ENCODE data around the gene ASAP3. TPM values are rescaled to one million over a fixed set of nuclear protein-coding genes. Genes with fewer than 3 reads are reported as not detected.
A peak's percentile ranks its signal among the peaks of the same experiment; 100 is the strongest.

ASAP3 gene
- total RNA-seq, 2 donors from 2014 or later: 0.51 to 1.0 TPM

DNA sequence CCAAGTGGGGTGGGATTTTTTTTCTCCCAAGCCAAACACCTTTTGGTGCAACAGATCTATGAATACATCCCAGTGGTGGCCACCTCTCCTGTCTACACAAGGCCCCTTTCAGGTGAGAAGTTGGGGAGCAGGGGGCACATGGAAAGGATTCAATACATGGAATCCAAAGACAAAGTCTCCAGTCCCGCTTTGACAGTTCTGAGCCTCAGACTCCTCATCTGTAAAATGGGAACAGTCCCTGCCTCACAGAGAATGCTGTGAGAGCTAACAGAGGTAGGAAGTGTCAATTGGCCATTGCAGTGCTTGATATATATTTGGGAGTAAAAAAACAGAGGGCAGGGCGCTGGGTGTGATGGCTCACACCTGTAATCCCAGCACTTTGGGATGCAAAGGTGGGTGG is 87.6 kb downstream of the ASAP3 start:
- H3K4me1 Mint-ChIP-seq (ENCODE audit: low read depth): peaks cover 6% of the 10 kb centered on the region
- ATAC-seq (replicated peaks in 1 of 2) (no peak), DNase-seq (no peak)
- no peaks in the 10 kb centered on the region for H3K9me3 Mint-ChIP-seq
- no peak overlapping the region for H3K4me3 Mint-ChIP-seq
- H3K27me3 Mint-ChIP-seq (ENCODE audit: low read depth): no peaks in the 10 kb centered on the region
- no peak overlapping the region for H3K27ac Mint-ChIP-seq
- H3K36me3 Mint-ChIP-seq (ENCODE audit: insufficient read depth in 2 of 2): no peaks in the 10 kb centered on the region

DNA sequence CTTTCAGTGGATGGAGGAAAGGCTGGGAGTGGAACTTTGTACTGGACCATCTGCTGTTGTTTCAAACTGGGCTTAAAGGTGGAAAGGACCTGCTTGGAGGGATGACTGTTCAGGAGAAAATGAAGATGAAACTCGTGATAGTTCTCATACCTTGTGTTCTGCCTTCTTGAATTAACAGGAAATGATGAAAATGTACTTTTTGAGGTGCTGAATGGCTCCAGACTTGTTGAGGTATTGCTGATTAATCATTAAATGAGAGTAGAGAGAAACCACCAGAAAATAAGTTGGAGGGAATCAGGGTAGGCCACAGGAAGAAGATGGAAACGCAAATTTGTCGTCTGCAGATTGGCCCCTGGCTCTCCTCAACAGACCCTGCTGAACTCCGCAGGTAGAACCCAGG is 88.1 kb downstream of the ASAP3 start:
- Mint-ChIP-seq H3K27ac (peak overlapping the region; percentile 13), H3K4me1 (ENCODE audit: low read depth) (peaks cover 6% of the 10 kb centered on the region), H3K27me3 (ENCODE audit: low read depth) (no peaks in the 10 kb centered on the region), H3K9me3 (no peaks in the 10 kb centered on the region), H3K4me3 (no peak overlapping the region), H3K36me3 (ENCODE audit: insufficient read depth in 2 of 2) (no peaks in the 10 kb centered on the region)
- ATAC-seq (replicated peaks in 1 of 2) (no peak), DNase-seq (no peak)

DNA sequence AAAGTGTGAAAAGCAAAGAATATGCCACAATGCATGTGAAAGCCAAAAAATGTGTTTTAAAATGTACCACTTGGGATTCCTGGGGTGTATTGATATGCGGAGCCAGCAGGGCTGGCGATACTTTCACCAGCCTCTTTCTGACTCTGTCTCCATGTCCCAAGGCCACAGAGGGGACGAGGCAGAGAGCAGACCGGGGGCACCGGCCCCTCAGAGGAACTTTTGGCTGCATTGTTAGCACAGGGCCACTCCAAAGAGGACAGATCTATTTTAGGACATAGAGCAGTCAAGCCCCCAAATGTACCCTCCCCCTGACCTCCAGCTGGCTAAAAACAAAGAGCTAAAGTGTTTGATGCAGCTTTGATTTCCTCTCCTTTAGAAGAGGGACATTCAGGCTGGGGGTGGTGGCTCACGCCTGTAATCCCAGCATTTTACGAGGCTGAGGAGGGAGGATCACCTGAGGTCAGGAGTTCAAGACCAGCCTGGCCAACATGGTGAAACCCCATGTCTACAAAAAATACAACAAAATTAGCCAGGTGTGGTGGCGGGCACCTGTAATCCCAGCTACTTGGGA is 88.7 kb downstream of the ASAP3 start:
- no peaks in the 10 kb centered on the region for H3K9me3 Mint-ChIP-seq
- peaks cover 6% of the 10 kb centered on the region for H3K4me1 Mint-ChIP-seq (ENCODE audit: low read depth)
- H3K4me3 Mint-ChIP-seq: no peak overlapping the region
- no peaks in the 10 kb centered on the region for H3K27me3 Mint-ChIP-seq (ENCODE audit: low read depth)
- DNase-seq (no peak), ATAC-seq (replicated peaks in 1 of 2) (no peak)
- no peaks in the 10 kb centered on the region for H3K36me3 Mint-ChIP-seq (ENCODE audit: insufficient read depth in 2 of 2)
- no peak overlapping the region for H3K27ac Mint-ChIP-seq

DNA sequence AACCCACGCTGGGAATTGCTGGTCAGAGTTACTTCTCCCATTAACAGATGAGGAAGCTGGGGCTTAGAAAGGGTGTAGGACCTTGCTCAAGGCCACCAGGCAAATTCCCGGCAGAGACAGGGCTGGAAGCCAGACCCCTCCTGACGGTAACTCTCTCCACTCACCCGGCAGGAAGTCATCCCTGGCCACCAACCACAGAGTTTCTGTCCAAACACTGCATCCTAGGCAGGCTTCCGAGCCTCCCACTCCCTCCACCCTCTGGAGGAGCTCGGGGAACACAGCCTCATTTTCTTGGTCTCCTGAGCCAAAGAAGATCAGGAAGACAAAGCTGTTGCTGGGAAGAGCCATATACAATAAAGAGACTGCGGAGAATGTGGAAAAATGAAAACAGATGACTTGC is 89.3 kb downstream of the ASAP3 start:
- peaks cover 6% of the 10 kb centered on the region for H3K4me1 Mint-ChIP-seq (ENCODE audit: low read depth)
- no peak overlapping the region for H3K4me3 Mint-ChIP-seq

DNA sequence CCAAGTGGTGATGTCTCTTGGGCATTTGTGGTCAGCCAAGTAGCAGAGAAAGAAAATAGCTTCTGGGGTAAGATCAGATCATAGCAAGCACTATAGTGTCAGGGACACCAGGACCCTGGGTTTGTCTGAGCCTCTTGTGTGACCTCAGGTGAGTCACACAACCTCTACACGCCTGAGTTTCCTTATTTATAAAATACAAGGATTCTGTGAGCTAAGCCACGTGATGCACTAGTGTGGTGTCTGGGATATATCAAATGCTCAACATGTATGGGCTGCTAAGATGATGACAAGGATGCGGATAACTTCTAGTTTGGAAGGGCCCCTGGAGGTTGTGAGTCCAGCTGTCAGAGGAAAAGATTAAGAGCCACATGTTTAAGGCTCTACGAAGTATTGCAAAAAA is 89.8 kb downstream of the ASAP3 start:
- Mint-ChIP-seq H3K9me3 (no peaks in the 10 kb centered on the region), H3K27ac (no peak overlapping the region), H3K36me3 (ENCODE audit: insufficient read depth in 2 of 2) (no peaks in the 10 kb centered on the region), H3K4me1 (ENCODE audit: low read depth) (peaks cover 6% of the 10 kb centered on the region), H3K4me3 (no peak overlapping the region), H3K27me3 (ENCODE audit: low read depth) (no peaks in the 10 kb centered on the region)
- ATAC-seq (replicated peaks in 1 of 2) (no peak), DNase-seq (no peak)

More for the DNA sequence above, 89.3 kb downstream of the ASAP3 start:
- Mint-ChIP-seq H3K27ac (no peak overlapping the region), H3K9me3 (no peaks in the 10 kb centered on the region), H3K27me3 (ENCODE audit: low read depth) (no peaks in the 10 kb centered on the region), H3K36me3 (ENCODE audit: insufficient read depth in 2 of 2) (no peaks in the 10 kb centered on the region)
- DNase-seq: no peak
- no peak for ATAC-seq (replicated peaks in 1 of 2)

DNA sequence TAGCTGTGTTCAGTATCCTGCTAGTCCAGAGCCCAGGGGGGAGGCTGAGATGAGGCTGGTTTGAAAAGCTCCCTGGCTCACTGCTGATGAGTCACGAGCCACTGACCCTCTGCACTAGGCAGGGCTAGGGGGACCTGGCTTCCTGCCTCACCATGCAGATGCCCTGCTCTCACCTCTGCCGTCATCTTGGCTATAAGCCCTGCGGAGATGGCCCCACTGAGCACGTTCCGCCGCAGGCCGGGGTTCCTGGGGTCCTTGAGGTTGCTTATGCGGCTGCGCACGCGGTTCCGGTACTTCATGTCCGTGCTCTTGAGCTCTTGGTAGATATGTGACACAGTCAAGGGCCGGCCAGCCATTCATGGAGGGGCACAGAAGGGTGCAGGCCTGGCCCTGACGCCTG is 90.3 kb downstream of the ASAP3 start:
- ATAC-seq (replicated peaks in 1 of 2): no peak
- no peak overlapping the region for H3K27ac Mint-ChIP-seq
- H3K36me3 Mint-ChIP-seq (ENCODE audit: insufficient read depth in 2 of 2): no peaks in the 10 kb centered on the region
- no peaks in the 10 kb centered on the region for H3K27me3 Mint-ChIP-seq (ENCODE audit: low read depth)
- no peak overlapping the region for H3K4me3 Mint-ChIP-seq
- peaks cover 6% of the 10 kb centered on the region for H3K4me1 Mint-ChIP-seq (ENCODE audit: low read depth)
- H3K9me3 Mint-ChIP-seq: no peaks in the 10 kb centered on the region
- no peak for DNase-seq

DNA sequence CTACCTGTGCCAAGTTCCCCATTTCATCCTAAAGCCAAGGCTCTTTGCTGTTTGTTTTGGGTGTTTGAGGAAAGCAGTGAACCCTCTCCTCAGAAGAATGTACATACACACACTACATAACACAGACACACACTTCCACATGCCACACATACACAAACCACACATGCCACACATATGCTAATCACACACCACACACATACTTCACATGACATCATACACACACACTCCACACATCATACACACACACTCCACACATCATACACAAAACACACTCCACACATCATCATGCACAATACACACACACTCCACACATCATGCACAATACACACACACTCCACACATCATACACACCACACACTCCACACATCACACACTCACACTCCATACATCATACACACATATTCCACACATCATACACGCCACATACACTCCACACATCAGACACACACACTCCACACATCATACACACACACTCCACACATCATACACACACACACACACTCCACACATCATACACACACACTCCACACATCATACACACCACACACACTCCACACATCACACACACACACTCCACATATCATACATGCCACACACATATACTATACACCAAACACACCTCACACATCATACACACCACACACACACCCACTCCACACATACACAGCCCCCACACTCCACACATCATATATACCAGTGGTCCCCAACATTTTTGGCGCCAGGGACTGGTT is 91.7 kb downstream of the ASAP3 start:
- H3K4me3 Mint-ChIP-seq: no peak overlapping the region

DNA sequence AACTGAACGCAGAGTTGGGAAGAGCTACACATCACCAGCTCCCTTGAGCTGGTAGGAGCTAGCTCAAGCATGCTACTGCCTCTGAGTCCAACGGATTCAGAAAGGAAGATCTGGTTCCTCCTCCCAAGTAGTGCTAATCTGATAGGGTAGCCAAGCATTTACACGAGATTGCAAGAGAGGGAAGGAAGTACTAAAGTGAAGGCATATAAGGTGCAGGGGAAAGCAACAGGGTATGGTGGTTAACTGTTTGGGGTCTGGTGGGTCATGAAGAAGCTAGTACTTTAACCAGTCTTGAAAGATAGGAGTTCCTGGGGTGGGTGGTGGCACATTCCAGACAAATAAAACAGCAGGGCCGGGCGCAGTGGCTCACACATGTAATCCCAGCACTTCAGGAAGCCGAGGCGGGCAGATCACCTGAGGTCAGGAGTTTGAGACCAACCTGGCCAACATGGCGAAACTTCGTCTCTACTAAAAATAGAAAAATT is 94.1 kb downstream of the ASAP3 start:
- DNase-seq (no peak), ATAC-seq (replicated peaks in 1 of 2) (no peak)
- Mint-ChIP-seq H3K36me3 (ENCODE audit: insufficient read depth in 2 of 2) (no peaks in the 10 kb centered on the region), H3K4me3 (no peak overlapping the region), H3K4me1 (ENCODE audit: low read depth) (no peaks in the 10 kb centered on the region), H3K27ac (no peak overlapping the region), H3K27me3 (ENCODE audit: low read depth) (no peaks in the 10 kb centered on the region), H3K9me3 (no peaks in the 10 kb centered on the region)

More for the DNA sequence above, 91.7 kb downstream of the ASAP3 start:
- no peaks in the 10 kb centered on the region for H3K9me3 Mint-ChIP-seq
- H3K4me1 Mint-ChIP-seq (ENCODE audit: low read depth): peaks cover 6% of the 10 kb centered on the region
- DNase-seq (no peak), ATAC-seq (replicated peaks in 1 of 2) (no peak)
- H3K27ac Mint-ChIP-seq: no peak overlapping the region
- no peaks in the 10 kb centered on the region for H3K36me3 Mint-ChIP-seq (ENCODE audit: insufficient read depth in 2 of 2)
- H3K27me3 Mint-ChIP-seq (ENCODE audit: low read depth): no peaks in the 10 kb centered on the region

DNA sequence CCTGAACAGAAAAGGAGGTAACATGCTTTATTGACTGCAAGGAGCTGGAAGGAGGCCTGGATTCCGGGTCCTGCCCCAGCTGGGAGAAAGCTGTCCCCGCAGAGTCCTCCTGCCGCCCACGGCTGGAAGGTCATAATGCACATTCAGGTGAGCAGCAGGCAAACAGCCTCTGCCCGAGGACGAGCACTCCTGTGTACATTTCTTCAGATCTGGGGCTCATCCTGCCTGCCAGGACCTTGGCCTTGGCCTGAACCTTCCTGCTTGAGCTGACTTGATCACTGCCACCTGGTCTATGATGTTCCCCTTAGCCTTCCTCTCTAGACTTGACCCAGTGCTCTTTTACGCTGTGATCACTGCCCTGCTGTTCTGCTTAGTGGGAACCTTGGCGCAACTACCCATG is 96.5 kb downstream of the ASAP3 start:
- Mint-ChIP-seq H3K36me3 (ENCODE audit: insufficient read depth in 2 of 2) (no peaks in the 10 kb centered on the region), H3K9me3 (no peaks in the 10 kb centered on the region), H3K27me3 (ENCODE audit: low read depth) (no peaks in the 10 kb centered on the region), H3K27ac (no peak overlapping the region), H3K4me3 (no peak overlapping the region), H3K4me1 (ENCODE audit: low read depth) (no peaks in the 10 kb centered on the region)
- ATAC-seq (replicated peaks in 1 of 2) (no peak), DNase-seq (no peak)

DNA sequence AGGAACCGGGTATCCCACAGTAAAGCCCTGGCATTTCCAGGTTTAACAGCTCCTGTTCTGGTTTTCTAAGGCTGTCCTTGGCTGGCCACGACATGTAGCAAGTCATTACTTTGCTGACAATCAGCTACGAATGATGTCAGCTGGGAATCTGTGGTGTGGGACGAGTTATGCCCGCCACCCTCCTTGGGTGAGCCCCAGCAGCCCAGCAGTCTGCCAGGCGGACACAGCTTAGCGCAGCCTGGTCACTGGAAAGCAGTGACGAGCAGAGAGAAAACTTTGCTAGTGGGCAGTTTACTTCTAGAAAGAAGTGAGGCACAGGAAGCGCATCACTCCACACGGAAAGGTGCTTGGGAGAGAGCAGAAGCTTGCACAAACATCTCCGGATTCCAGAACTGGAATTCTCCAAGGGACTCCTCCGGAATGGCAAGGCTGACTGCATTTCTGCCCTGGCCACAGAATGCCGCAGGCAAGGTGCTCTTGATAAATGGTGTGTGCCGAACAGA is 98.8 kb downstream of the ASAP3 start:
- Mint-ChIP-seq H3K36me3 (ENCODE audit: insufficient read depth in 2 of 2) (no peaks in the 10 kb centered on the region), H3K27ac (no peak overlapping the region), H3K9me3 (no peaks in the 10 kb centered on the region), H3K4me1 (ENCODE audit: low read depth) (no peaks in the 10 kb centered on the region), H3K4me3 (no peak overlapping the region), H3K27me3 (ENCODE audit: low read depth) (no peaks in the 10 kb centered on the region)
- DNase-seq (no peak), ATAC-seq (replicated peaks in 1 of 2) (no peak)

DNA sequence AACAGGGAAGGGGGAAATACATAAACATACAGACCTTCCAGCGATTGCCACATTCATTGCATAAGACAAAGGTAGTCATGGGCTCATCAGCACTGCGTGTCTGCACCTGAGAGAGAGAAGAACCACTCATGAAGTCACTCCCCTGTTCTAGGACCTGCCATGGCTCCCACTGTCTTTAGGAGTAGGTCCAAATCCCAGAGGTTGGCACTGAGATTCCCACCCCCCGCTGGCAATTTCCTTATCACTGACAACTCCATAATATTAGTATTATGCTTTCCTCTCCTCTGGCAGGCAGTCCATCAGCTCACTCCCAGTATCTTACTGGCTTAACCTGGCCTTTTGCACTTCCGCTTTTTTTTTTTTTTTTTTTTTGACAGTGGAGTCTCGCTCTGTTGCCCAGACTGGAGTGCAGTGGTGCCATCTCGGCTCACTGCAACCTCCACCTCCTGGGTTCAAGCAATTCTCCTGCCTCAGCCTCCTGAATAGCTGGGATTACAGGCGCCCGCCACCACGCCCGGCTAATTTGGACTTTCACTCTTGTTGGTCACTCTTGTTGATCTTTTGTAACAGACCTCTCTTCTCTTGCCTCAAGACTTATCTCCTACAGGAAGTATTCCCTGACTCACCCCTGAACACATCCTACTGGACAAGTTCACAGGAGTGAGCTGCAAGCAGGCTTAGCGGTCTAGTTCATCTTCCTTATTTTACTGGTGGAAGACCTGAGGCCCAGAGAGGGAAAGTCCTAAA is 99.5 kb downstream of the ASAP3 start:
- no peaks in the 10 kb centered on the region for H3K4me1 Mint-ChIP-seq (ENCODE audit: low read depth)
- ATAC-seq (replicated peaks in 1 of 2): no peak
- H3K36me3 Mint-ChIP-seq (ENCODE audit: insufficient read depth in 2 of 2): no peaks in the 10 kb centered on the region
- no peaks in the 10 kb centered on the region for H3K27me3 Mint-ChIP-seq (ENCODE audit: low read depth)
- H3K27ac Mint-ChIP-seq: no peak overlapping the region
- no peak overlapping the region for H3K4me3 Mint-ChIP-seq
- no peaks in the 10 kb centered on the region for H3K9me3 Mint-ChIP-seq
- DNase-seq: no peak

DNA sequence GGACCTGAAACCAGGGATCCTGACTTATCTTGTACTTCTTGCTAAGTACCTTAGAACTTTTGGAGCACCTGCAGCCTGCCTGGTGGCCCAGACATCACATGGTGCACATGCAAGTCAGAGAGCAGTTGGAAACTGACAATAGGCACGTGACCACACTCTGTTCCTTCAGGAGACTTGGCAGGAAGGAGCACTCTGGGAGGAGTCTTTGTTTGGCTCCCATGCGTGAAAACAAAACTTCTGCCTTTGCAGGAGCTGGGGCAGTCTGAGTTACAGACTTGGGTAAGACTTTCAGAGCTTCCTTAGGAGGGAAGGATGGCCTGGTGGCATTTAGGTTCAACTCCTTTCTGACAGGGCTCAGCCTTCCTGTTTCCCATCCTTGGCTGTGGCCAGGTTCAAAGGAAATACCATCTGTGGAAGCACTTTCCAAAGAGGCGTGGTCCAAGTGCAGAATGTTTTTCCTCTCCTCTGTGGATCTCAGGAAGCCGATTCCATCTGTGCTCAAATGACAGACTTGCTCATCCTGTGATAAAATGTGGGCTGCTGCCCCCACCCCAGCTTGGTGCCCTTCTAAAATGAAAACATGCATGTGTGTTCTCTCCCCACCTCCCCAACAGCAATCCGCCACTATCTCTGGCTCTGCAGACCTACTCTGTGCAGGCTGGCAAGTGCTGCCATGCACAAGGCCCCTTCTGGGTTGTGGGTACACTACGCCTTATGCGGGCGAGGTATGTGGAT is 100.2 kb downstream of the ASAP3 start:
- Mint-ChIP-seq H3K4me1 (ENCODE audit: low read depth) (no peaks in the 10 kb centered on the region), H3K4me3 (no peak overlapping the region), H3K27ac (no peak overlapping the region), H3K36me3 (ENCODE audit: insufficient read depth in 2 of 2) (no peaks in the 10 kb centered on the region), H3K27me3 (ENCODE audit: low read depth) (no peaks in the 10 kb centered on the region), H3K9me3 (no peaks in the 10 kb centered on the region)
- no peak for ATAC-seq (replicated peaks in 1 of 2)
- DNase-seq: no peak
